RWPE1 (cell line): ENCODE results near the gene SYDE2.

Source experiments
- CTCF ChIA-PET: fragments of 350-600 bp; sonication (Branson Sonifier 250); formaldehyde crosslinking; extraction: SDS; loops from one replicate; lab custom pipeline; 2021; lab: Yijun Ruan, JAX
- POLR2A ChIA-PET: fragments of 400-600 bp; formaldehyde crosslinking; extraction: SDS; loops from one replicate; lab custom pipeline; 2020; ENCODE audit warnings: antibody characterized with exemption; ENCODE audit not compliant: low non-redundant PET; lab: Yijun Ruan, JAX
- DNase-seq: peaks from one replicate; pipeline ENCODE4 v3.0.0; 2012; ENCODE audit warnings: low spot score
- H3K27ac ChIP-seq: fragments of 450-650 bp; 2 replicates; pipeline ENCODE4 v1.5.1; 2017
- TF ChIP-seq, protein P1 (sequence below): fragments of 450-650 bp; conservative IDR thresholded peaks from 2 replicates; pipeline ENCODE4 v1.5.1; 2017; ENCODE audit warnings: low read depth, mild to moderate bottlenecking

SYDE2 gene

DNA sequence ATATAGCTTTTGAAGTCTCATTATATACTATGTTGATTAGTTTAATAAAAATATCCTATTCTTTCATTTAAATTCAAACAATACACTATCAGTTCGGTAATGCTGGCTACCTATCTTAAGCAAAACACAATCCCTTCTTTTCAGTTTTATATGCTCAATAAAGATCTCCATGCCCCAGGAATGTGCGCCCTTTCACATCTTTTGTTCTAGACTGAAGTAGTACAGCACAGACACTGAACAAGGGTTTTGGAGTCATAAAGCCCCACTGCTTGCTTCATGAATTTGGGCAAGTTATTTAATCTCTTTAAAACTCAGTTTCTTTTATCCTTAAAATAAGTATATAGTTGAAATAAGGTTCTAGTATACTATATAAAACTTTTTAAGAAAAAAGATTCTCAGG, 22.4 kb downstream of the SYDE2 start:
- no peak for DNase-seq
- CTCF ChIA-PET: interaction anchor here (0.6 kb wide), 1 partner anchor 69 kb away, joined by 3 read pairs; no protein-coding TSS in a partner anchor
- TF ChIP-seq, protein P1, sequence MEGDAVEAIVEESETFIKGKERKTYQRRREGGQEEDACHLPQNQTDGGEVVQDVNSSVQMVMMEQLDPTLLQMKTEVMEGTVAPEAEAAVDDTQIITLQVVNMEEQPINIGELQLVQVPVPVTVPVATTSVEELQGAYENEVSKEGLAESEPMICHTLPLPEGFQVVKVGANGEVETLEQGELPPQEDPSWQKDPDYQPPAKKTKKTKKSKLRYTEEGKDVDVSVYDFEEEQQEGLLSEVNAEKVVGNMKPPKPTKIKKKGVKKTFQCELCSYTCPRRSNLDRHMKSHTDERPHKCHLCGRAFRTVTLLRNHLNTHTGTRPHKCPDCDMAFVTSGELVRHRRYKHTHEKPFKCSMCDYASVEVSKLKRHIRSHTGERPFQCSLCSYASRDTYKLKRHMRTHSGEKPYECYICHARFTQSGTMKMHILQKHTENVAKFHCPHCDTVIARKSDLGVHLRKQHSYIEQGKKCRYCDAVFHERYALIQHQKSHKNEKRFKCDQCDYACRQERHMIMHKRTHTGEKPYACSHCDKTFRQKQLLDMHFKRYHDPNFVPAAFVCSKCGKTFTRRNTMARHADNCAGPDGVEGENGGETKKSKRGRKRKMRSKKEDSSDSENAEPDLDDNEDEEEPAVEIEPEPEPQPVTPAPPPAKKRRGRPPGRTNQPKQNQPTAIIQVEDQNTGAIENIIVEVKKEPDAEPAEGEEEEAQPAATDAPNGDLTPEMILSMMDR: no peak
- POLR2A ChIA-PET: no interaction called here
- no peak overlapping the region for H3K27ac ChIP-seq

DNA sequence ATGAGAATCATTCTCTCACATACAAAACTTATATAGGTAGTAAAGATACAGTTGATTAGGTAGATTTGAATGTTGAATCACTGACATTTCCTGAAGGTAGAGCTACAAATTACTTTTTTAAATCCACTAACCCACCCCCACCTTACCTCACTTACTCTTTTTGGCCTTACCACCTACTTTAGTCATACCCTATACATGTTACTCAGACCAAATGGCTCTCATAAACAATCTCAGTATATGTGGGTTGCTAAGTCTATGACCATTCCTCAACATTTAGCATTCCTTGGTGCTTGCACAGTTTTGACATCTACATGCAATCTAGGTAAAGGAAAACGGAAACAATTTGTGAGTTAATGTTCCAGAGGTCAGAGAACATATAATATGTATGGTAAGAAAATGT, 26.3 kb downstream of the SYDE2 start:
- DNase-seq: no peak
- H3K27ac ChIP-seq: no peak overlapping the region
- CTCF ChIA-PET: no interaction called here
- TF ChIP-seq, protein P1: no peak
- POLR2A ChIA-PET: no interaction called here

DNA sequence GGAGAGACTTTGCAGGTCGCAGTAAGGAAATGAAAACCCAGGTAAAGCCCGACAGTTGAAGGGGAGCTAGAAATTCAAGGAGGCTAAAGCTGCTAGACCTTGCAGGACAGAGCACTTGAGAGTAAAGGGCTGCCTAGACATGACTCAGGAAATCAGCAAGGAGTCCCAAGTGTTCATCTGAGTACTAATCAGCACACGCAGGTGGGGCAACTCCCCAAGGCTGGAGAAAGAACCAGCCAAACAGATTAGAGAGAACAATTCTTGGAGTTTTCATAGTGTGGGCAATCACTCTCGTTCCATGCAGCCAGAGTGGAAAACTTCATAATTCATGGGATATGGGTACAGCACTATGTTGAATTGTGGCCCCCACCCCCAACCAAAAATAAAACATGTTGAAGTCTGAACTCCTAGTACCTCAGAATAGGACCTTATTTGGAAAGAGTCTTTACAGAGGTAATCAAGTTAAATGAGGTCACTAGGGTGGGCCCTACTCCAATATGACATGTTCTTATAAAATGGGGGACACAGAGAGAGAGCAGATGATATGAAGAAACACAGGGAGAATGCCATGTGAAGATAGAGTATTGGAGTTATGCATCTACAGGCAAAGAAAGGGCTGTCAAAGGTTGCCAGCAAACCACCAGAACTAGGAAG, 28.0 kb downstream of the SYDE2 start:
- no peak for DNase-seq
- ChIA-PET POLR2A (no interaction called here), CTCF (interaction anchor here (1.1 kb wide), 1 partner anchor 9 kb away, joined by 3 read pairs; no protein-coding TSS in a partner anchor)
- TF ChIP-seq, protein P1: no peak
- no peak overlapping the region for H3K27ac ChIP-seq

DNA sequence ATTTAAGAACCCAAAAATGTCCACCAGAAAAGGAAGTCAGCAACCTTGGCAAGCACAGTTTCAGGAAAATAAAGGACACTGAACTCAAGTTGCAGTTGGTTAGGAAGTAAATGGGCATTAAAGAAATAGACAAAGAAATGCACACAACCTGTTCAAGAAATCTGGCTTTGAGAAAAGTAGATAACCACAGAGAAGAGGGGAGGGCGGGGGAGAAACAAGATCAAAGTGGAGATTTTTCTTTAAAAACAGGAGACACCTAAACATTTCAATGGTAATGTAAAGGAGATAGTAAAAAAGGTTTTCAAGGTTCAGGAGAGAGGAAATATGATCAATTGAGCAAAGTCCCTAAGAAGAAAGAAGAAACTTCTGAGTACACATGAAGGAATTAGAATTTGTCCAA, 29.1 kb downstream of the SYDE2 start:
- ChIA-PET CTCF (interaction anchor here (0.6 kb wide), 1 partner anchor 63 kb away, joined by 3 read pairs; no protein-coding TSS in a partner anchor), POLR2A (no interaction called here)
- DNase-seq: no peak
- H3K27ac ChIP-seq: no peak overlapping the region
- TF ChIP-seq, protein P1: no peak

DNA sequence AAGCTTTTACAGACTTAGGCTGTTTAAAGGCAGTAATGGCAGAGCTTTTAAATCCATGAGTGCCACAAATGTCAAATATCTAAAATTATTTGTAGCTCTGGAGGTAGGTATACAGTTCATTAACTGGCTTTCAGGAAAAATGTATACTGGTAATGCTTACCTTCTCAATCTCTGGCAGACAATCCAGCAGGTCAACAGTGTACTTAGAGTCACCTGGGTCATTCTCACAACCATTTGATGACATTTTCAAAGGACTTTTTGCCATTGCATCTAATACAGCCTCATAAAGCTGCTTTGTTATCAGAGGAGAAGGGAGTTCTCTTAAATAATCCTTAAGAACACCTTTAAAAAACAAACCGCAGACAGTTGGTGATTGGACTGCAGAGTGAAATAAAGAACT, 31.9 kb downstream of the SYDE2 start:
- DNase-seq: no peak
- H3K27ac ChIP-seq: no peak overlapping the region
- CTCF ChIA-PET: interaction anchor here (0.6 kb wide), 1 partner anchor 71 kb away, joined by 3 read pairs; no protein-coding TSS in a partner anchor
- TF ChIP-seq, protein P1: no peak
- POLR2A ChIA-PET: no interaction called here

DNA sequence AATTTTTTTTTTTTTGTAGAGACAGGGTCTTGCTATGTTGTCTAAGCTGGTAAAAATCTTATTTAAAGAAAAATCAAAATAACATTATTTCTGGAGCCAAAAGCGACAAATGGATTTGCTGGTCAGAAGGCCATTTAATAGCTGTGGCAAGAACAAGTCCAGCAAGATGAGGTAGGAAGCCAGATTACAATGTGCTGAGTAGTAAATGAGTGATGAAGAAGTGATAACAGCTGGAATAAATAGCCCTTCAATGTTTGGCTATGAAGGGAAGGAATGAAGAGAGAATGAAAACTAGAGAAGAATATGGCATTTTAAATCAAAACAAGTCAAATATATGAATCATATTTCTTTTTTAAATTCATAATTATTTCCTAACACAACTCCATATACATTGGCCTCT, 34.5 kb downstream of the SYDE2 start:
- no peak for DNase-seq
- ChIA-PET CTCF (interaction anchor here (0.7 kb wide), 1 partner anchor 56 kb away, joined by 4 read pairs; no protein-coding TSS in a partner anchor), POLR2A (no interaction called here)
- TF ChIP-seq, protein P1: no peak
- H3K27ac ChIP-seq: no peak overlapping the region
